Left kidney (tissue), 2 donors: Measurements from ENCODE around the gene POU6F2. TPM values are rescaled to one million over a fixed set of nuclear protein-coding genes. Genes with fewer than 3 reads are reported as not detected.
"Not testable (repeated sequence)": the region's sequence is repeated elsewhere in the genome, so short reads cannot be mapped to it uniquely, and the experiment has no call there.

Source experiments
- DNase-seq: peaks from one replicate; pipeline ENCODE4 v3.0.0-alpha.2; 2013
- polyA plus RNA-seq: library from polyadenylated mRNA; unstranded; fragments of 120-200 nt; gene quantifications from one replicate; pipeline ENCODE4 v1.2.1, GENCODE V29; 2013; ENCODE audit not compliant: insufficient read length

Gene POU6F2
- polyA plus RNA-seq, 1 donor, result 0.18 TPM

GRCh38 chr7:39187130-39187529, 209.4 kb downstream of the POU6F2 start:
- DNase-seq, result no peak

GRCh38 chr7:39192476-39192875, 214.8 kb downstream of the POU6F2 start:
- no peak for DNase-seq

- not testable (repeated sequence) for DNase-seq
Measured at GRCh38 chr7:39194388-39194787, 216.7 kb downstream of the POU6F2 start.

GRCh38 chr7:39195967-39196366, 218.3 kb downstream of the POU6F2 start:
- no peak for DNase-seq

- DNase-seq, result no peak
Measured at GRCh38 chr7:39197831-39198230, 220.1 kb downstream of the POU6F2 start.

- DNase-seq, result no peak
Measured at GRCh38 chr7:39198556-39198955, 220.8 kb downstream of the POU6F2 start.

GRCh38 chr7:39199006-39199405, 221.3 kb downstream of the POU6F2 start:
- no peak for DNase-seq

GRCh38 chr7:39199951-39200350, 222.2 kb downstream of the POU6F2 start:
- DNase-seq, result no peak

- no peak for DNase-seq
Measured at GRCh38 chr7:39202041-39202440, 224.3 kb downstream of the POU6F2 start.

- DNase-seq, result peak; percentile 21
Measured at GRCh38 chr7:39210362-39210761, 232.7 kb downstream of the POU6F2 start.

- no peak for DNase-seq
Measured at GRCh38 chr7:39211581-39211980, 233.9 kb downstream of the POU6F2 start.

- DNase-seq, result peak; percentile 52
Measured at GRCh38 chr7:39212876-39213275, 235.2 kb downstream of the POU6F2 start.

- peak; percentile 30 for DNase-seq
Measured at GRCh38 chr7:39217783-39218182, 240.1 kb downstream of the POU6F2 start.

GRCh38 chr7:39219869-39220268, 242.2 kb downstream of the POU6F2 start:
- no peak for DNase-seq

- no peak for DNase-seq
Measured at GRCh38 chr7:39221901-39222300, 244.2 kb downstream of the POU6F2 start.

- no peak for DNase-seq
Measured at GRCh38 chr7:39228946-39229345, 251.2 kb downstream of the POU6F2 start.

GRCh38 chr7:39233851-39234529, 256.3 kb downstream of the POU6F2 start:
- no peak for DNase-seq

- DNase-seq, result no peak
Measured at GRCh38 chr7:39238234-39238869, 260.6 kb downstream of the POU6F2 start.

GRCh38 chr7:39240864-39241263, 263.2 kb downstream of the POU6F2 start:
- DNase-seq, result no peak

GRCh38 chr7:39247576-39247975, 269.9 kb downstream of the POU6F2 start:
- DNase-seq, result peak; percentile 39

- no peak for DNase-seq
Measured at GRCh38 chr7:39248041-39248691, 270.5 kb downstream of the POU6F2 start.

- no peak for DNase-seq
Measured at GRCh38 chr7:39248692-39249090, 271.0 kb downstream of the POU6F2 start.

- no peak for DNase-seq
Measured at GRCh38 chr7:39249635-39250152, 272.0 kb downstream of the POU6F2 start.
